ENCODE results near the gene CD164.
A peak's percentile ranks its signal among the peaks of the same experiment; 100 is the strongest.

The CD164 gene

DNA sequence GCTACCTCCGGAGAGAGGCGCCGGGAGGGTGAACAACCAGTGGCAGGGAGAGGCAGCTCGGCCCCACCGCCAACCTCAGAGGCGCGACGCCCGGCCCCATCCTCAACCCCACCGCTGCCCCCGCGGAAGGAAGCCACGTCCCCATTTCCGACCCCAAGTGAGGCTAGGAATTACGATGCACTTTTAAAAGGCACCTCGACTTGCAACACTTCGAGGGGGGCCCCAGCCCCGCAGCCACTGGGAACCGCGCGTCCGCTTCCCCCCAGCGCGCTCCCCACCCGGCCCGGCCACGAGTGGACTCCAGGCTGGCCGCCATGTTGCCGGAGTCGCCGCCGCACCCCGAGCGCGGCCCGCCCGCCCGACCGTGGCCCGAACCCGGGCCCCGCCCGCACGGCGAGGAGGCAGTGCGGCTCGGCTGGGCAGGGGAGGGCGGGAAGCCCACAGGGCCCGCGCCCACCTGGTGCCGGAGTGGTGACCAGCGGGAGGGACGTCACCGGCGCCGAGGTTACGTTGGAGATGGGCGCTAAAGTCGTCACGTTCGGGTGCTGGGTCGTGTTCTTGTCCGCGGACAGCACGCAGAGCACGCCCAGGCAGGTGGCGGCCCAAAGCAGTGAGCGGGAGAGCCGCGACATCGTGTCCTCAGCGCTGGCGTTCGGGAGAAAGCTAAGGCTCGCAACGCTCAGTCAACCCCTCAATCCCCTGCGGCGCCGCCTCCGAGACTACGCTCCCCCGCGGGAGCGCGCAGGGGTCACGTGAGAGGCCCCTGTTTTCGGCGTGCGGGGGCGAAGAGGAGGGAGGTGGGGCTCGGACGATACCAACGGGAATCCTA, at the start of gene CD164:
TSS of gene CD164 (minus strand) at position 721 of the 829 bp plus-strand sequence. CDS start at position 632, 89 bp downstream.
- DNase-seq, result peak; percentile 86

DNA sequence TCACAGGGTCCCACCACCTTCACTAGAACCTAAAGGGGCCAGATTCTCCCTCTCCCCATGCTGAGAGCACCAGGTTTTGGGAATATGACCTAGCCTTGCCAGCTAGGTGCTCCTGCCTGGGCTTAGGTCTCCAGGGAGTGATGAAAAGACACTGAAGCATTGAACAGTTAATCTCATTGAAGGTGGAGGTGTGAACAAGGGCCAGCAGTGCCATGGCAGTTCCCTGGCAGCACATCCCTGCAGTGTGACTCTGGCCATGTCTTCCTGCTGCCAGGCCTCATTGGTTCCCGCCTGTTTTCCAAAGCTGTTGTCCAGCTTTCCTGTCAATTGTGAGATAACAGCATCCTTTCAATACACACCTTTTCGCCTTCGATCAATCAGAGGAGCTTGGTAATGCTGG, 47.2 kb upstream of the CD164 start:
- no peak for DNase-seq

DNA sequence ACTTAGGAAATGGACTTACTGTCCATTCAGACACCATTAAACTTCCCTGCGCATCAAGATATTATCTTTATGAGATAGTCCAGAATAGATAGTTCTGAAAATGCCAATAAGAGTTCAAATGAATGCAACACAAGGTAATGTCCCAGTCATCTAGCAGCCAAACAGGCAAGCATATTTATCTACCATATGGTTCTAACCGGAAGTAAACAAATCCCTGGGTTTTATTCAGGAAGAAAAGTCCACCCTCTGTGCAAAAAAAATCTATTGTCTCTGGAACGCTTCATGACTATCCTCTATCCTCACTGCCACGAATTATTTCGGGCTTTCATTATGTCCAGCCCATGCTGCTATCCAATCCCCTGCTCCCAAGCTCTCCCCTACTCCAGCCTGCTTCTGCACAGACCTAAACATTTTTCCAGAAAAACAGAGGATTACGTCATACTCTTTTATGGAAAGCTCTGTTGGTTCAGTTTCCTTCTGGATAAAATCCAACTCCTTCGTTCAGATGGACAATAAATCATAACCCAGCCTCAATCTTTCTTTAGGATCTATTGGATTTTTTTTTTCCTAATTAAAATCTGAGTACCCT, 46.7 kb upstream of the CD164 start:
- no peak for DNase-seq

DNA sequence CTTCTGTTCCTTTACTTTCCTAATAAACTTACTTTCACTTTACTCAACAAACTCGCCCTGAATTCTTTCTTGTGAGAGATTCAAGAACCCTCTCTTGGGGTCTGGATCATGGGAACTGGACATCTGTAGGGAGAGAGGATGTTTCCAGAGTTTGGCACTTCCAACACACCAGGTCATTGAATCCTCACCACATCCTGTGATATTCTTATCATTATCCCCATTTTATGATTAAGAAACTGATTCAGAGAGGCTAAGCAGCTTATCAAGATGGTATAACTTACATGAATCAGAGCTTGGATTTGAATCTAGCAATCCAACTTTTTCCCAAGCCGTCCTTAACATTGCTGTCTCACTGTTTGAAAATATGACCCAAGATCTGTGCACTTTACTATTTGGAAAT, 42.7 kb upstream of the CD164 start:
- DNase-seq, result no peak

DNA sequence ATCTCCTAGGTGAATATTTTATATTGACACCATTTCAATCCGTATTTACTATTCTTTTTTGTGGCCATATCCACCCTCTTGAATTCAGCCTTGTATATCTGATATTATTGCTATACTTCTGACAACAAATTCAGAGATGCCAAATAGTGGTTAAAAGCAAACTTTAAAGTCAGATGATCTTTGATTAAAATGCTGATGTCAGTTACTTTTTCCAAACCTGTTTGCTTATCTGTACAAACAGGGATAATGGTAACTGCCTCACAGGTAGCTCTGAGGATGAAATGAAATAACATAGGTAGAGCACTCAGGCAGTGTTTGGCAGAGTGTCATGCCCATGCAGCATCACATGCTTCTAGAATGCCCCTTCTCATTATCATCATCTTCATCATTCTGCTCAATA, 38.9 kb upstream of the CD164 start:
- no peak for DNase-seq

DNA sequence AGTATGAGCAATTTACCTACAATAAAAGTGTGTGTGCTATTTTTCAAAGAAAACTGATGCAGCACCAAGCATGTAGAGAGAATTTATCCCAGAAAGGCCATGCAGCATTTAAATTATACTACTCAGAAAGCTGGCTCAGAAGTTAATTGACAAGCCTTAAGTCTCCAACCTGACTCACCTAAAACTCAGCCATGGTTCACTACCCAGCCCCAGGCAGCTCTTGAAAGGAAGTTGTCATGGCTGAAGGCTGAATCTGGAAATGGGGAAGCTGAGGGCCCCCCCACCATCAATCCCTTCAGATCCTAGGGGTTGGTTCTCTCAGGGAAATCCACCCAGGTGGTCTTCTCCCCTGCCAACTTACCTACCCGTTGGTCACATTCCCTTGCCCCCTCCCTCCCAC, 38.5 kb upstream of the CD164 start:
- DNase-seq, result no peak

DNA sequence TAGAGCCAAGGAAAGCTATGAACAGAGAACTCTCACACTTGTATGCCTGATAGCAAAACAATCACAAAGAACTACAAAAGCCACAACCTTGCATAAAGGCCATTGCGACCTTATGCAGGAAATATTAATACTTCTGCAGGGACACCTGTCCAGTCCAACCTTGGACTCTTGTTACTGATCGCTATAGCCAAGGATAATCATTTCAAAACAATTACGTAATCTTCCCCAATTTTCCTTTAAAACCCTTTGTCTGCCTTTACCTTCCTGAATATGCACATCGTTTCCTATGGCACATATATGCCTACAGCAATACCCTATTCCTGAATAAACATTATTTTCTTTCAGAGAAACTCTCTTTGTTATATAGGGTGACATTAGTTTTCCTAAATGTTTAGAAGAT, 35.4 kb upstream of the CD164 start:
- DNase-seq, result no peak

DNA sequence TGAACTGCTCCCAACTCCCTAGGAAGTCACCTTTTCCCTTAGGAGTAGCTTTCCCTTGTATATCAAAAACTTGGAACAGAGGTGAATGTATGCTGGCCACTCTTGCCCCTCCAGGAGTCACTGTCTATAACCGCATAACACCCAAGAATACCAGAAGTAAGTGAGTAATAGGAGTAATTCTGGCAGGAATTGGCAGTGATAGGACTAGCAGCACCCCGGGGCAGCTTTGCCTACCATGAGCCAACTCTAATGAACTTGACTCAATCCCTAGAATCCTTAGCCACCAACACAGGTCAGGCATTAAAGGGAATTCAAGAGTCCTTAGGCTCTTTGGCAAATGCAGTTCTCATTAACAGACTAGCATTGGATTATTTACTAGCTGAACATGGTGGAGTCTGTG, 28.8 kb upstream of the CD164 start:
- no peak for DNase-seq

DNA sequence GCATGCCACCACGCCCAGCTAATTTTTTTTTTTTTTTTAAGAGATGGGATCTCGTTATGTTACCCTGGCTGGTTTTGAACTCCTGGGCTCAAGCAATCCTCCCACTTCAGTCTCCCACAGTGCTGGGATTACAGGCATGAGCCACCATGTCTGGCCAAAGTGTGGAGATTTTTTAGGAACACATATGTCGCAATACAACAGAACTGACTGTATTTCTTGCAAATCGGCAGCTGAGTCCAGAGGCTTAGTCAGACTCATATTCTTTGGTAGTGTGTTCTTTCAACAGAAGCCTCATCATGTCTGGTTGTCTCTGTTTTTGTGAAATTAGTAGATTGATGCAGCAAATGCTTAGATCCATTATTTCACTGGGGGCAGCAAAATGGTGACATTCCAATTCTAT, 23.9 kb upstream of the CD164 start:
- no peak for DNase-seq

DNA sequence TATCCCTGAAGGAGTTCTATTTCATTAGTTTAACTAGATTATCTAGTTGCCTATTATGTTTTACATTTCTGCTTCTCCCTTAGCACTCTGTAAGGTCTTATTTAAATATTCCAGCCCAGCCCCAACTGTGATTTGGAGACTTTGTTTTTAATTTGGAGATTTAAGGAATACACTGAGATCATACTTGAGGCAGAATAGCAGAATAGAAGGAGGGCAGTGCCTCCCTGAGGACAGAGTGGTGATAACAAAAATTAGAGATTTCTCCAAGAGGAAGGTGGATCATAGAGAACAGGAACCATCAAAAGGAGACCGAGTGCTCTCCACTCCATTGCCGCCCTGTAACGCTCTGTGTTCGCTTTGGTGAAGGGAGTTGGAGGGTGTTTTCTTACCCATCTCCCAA, 14.8 kb upstream of the CD164 start:
- no peak for DNase-seq

DNA sequence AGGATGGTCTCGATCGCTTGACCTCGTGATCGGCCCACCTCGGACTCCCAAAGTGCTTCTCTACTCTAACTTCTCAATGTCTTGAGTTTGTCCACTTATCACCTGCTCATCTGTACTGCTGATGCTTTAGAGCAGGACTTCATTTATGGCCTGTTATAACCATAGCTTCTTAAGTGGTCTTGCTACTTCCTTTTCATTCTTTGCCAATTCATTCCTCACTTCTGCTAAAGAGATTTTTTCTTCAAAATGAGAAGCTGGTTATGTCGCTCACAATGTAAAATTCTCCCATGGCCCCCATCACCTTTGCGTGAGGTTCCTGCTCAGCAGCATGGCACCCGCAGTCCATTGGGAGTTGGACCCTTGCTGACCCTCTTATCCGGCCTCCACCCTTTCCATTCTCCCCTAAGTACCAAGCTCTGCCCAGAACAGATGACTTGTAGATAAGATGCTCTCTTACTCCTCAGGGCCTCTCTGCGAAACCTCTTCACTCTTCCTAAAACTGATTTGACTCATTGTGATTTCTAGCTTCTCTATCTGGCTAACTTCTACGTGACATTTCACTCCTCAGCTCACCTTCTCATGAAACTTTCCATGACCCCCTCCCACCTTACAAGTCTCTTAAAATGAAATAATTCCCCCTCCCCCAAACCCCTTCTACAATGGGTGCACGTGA, 13.9 kb upstream of the CD164 start:
- no peak for DNase-seq

DNA sequence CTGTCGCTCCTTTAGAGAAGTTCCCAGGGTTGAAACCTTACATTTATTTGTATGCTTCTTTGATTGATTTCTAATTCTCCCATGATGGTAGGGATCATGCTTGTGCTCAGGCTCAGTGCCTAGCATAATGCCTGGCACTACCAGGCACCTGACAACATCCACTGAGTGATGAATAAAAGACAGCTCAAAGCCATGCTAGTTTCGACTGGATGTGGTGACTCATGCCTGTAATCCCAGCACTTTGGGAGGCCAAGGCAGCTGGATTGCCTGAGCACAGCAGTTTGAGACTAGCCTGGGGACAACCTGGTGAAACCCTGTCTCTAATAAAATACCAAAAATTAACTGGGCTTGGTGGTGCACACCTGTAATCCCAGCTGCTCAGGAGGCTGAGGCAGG, 11.6 kb upstream of the CD164 start:
- DNase-seq, result no peak

DNA sequence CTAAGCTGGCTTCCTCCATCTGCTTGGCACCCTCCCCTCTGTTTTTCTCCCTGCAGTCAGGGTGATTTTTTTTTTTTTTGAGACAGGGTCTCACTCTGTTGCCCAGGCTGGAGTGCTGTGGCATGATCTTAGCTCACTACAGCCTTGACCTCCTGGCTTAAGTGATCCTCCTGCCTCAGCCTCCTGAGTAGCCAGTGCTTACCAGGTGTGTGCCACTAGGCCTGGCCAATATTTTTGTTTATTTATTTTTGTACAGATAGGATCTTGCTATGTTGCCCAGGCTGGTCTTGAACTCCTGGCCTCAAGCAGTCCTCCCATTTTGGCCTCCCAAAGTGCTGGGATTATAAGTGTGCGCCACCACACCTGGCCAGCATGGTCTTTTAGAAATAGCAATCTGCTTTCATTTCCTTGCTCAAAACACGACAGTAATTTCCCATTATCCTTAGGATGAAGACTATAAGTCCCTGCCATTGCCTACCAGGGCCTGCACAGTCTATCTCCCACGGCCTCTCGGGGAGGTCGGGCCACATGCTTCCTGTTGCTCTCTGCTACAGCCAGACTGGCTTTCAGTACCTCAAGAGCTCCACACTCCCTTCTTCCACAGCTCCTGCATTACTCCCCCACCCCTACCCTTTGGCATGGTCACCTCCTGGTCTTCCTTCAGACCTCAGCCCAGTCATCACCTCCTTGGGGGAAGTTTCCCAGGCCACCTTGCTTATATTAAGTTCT, 11.1 kb upstream of the CD164 start:
- no peak for DNase-seq

DNA sequence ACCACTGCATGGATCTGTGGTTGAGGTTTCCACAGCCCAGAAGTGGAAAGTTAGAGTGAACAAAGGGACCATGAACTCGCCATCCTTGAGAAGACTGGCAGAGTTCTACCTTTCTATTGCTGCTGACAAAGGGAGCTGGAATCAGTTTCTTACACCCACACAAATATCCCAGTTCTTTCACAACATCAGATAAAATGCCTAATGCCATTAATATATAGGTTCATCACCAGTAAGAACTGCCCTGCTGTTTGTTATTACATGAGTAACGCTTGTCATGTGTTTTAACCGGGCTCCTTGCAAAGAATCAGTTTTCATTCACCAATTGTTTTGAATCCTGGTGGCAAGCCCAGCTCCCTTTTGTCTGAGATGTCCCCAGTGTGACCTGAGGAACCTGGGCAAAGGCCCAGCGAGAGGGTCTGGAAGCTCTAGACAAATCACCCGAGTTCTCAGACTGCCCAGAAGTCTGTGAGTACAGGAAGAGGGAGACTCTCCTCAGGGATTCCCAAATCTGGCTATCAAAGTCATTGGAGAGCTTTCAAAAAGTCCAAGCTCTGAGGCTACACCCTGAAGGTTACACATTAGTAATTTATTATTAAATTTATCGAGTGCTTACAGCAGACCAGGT, 7.5 kb upstream of the CD164 start:
- no peak for DNase-seq

DNA sequence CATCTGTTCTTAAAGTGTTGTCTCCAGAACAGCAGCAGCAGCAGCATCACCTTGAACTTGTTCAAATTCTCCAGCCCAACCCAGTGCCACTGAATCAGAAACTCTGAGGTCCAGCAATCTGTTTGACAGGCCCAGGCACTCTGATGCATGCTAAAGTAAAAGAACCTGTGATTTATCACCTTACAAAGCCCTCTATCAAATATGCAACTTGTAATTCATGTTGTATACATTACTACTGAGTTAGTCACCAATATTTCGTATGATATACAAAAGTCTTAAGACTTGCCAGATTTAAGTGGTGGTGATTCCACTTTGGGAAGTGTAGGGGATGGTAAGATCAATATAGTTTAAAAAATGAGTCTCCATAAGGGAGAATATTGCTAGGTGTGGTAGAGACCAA, 6.0 kb upstream of the CD164 start:
- no peak for DNase-seq

DNA sequence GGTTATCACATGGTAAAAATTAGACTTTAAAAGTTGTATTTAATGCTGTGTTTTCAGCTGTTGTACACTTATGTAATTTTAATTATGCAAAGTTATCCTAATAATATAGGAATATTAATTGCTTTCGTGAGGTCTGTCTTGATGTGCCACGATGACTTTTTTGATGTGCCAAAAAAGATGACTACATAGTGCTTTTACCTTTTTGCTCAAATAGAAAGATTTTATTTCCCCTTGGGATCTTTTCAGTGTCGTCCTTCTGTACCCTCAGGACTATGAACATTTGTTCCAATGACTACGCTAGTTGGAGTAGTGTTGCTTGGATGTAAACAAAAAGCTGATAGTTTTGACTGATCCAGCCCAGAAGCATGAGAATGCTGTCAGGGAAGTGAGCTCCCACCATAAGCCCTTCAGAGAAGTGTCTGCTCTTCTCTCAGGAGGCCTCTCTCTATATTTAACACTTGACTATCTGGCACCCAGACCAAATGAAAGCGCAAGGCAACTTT, 1.2 kb upstream of the CD164 start:
- DNase-seq, result no peak

DNA sequence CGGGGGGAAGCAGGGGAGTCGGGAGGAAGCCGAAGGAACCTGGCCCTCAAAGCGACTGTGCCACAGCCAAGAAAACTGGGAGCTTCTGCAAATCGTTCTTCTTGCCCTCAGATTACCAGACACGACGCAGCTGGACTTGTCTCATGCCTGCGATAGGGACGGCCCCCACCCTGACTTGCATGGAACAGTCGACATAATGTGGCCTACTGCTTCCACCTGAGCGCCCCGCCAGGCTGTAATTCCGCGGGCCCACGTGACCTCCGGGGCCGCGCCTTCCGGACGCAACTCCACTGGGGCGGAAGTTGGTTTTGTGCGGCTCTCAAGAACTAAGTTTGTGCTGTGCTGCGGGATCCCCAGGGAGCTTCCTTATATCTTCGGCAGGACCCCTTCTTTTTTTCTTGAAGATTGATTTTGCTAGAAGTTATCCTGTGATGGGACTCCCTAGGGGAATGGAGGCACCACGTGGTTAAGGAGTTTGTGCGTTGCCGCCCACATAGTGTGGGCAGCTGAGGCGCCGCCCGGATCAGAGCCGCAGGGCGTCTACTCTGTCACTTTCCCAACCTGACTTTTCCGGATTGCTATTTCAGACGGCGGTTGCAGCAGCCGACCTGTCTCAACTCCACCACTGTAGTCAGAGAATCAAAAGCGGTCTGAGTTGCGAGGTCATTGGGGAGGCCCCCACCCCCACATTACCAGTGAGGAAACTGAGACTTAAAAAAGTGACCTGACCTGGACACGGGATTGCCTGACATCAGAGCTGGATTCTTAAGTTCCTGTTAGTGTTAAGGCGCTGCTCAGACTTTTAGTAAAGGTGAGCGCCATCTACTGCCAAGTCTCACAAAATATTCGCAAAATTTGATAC, 540 bp upstream of the CD164 start:
- DNase-seq, result peak; percentile 82

DNA sequence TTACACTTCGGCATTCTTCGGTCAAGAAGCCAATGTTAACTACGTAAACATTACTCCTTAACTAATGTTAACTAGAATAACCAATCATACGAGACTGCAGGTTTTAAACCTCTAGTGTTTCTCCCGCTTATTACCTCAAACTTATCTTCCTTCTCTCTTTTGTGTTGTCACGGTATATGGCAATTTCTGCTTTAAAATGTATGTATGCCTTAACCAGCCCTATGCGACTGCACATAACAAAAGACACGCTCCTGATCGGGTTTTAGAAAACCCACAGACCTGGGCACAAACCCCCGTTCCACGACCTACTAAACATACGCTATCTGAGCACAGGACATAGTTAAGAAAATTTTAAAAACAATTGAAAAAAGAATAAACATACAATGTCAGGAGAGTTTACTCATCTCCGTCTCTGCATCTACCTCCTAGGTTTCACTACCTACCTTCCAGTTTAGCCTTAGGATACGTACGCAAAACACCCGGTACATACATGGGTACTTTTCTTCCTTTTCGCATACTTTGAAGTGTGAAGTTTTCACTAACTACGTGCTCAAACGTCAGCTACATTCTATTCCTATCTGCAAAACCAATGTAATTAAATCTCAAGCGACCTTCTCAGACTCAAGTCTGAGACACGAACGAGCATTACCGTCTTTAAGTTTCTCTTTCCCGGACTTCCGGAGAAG, 1.1 kb downstream of the CD164 start:
- DNase-seq, result no peak

DNA sequence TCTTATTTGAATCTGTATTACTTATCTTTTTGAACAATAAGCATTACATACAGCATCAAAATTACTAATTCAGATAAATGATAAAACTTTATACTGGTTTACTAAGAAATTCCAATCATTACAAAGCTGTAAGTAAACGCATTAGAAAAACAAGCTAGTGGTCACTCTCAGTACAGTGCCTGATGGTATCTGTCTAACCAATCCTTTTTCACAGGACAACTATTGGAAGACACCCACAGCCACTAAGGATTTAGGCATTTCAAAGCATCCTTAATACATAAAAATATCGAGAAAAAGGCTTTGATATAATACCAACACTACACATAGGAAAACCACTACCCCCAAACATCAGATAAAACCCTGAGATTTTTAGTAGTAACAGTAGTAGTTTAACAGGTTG, 2.6 kb downstream of the CD164 start:
- DNase-seq, result no peak

DNA sequence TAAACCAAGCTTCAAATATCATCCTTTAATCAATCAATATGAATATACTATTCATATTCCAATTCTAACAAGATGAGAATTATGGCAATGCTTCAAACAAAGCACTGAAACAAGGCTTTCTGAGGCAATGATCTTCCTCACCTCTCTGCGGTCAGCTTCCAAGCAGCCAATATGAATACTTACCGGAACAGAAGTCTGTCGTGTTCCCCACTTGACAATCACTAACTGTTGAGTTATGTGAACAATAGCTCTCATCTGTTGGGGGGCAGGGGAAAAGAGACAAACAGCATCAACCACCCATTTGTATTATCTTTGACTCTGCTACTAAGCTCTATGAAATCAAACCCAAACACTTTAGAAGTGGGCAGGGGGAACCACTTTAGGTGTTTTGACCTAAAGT, 4.5 kb downstream of the CD164 start:
- DNase-seq, result no peak

DNA sequence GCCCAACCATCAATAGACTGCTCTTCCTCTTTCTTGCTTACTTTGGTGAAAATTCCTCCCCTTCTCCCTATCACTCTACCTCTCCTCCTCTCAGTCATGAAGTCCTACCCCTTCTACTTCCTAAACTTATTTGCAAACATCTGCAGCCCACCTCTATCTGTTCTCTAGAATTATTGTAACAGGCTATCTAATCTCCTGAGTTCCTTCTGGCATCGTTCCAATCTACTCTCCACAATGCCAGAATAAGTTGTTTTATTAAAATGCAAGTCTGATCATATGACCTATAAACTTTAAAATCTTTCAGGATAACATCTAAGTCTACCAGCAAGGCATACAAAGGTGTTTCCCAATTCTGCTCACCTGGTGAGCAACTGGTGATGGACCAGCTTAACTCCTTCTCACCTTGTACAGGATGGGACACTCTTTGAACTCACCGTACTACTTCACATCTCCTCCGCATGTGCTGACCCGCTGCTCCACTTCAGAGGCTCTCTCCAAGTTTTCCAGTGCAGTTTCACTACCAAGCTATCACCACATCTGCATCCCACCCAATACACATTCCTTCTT, 7.9 kb downstream of the CD164 start:
- no peak for DNase-seq

All from amniotic stem cell (primary cell).